ENCODE results near the gene NAV1.

- TF ChIP-seq MAX (IDR thresholded peaks at IDR 0.05) (no peak), CTCF (IDR thresholded peaks at IDR 0.05; ENCODE audit: low read depth, low read length, missing input control) (no peak), EGR1 (IDR thresholded peaks at IDR 0.05; ENCODE audit: low read depth in 2 of 2) (no peak), RXRA (IDR thresholded peaks at IDR 0.05) (no peak), FOXA1 (IDR thresholded peaks at IDR 0.05) (no peak), RAD21 (IDR thresholded peaks at IDR 0.05) (no peak), GABPA (IDR thresholded peaks at IDR 0.05 in 1 of 2, conservative IDR thresholded peaks at IDR 0.05 in 1 of 2) (no peak), REST (IDR thresholded peaks at IDR 0.05) (no peak), JUND (IDR thresholded peaks at IDR 0.05) (no peak)
Observed at GRCh38 chr1:201554789-201555592, 16.1 kb downstream of the NAV1 start.
